K562 (cell line): Measurements from ENCODE around the gene PIK3CB.

Experiments used
- CHD2 ChIP-seq: IDR thresholded peaks from 2 replicates; pipeline ENCODE4 v1.6.1; 2011; ENCODE audit warnings: low read depth, low read length
- CTCF ChIP-seq, 3 experiments: IDR thresholded peaks in 2 of 3; conservative IDR thresholded peaks in 1 of 3; 2 replicates each; pipeline ENCODE4 v1.5.1; 2011 to 2012; ENCODE audit warnings: low read length in 3 of 3, mild to moderate bottlenecking in 3 of 3, control low read depth in 2 of 3, improper control_type of control experiment in 1 of 3, inconsistent platforms in 1 of 3, low read depth in 1 of 3, mixed read lengths in 1 of 3, moderate library complexity in 1 of 3; ENCODE audit not compliant: insufficient read depth in 2 of 3
- ELF4 ChIP-seq: fragments of 450-650 bp; formaldehyde crosslinking; IDR thresholded peaks from 2 replicates; pipeline ENCODE4 v1.4.0; 2022; ENCODE audit warnings: missing genetic modification characterization
- EZH2 ChIP-seq: IDR thresholded peaks from 2 replicates; pipeline ENCODE4 v1.6.1; 2012; ENCODE audit warnings: low read depth, mild to moderate bottlenecking, inconsistent platforms, low read length, borderline replicate concordance
- HDAC3 ChIP-seq: fragments of 450-650 bp; IDR thresholded peaks from 2 replicates; pipeline ENCODE4 v1.6.1; 2018; ENCODE audit warnings: borderline replicate concordance, mild to moderate bottlenecking, moderate library complexity; ENCODE audit not compliant: partially characterized antibody
- HNRNPH1 ChIP-seq: fragments of 200-400 bp; formaldehyde crosslinking; optimal IDR thresholded peaks from 2 replicates; pipeline ENCODE3; 2017; ENCODE audit warnings: low read depth, mild to moderate bottlenecking, low read length, moderate library complexity
- JUND ChIP-seq, 2 experiments: IDR thresholded peaks; 2 replicates in 1 of 2; 3 replicates in 1 of 2; pipeline ENCODE4 v1.6.1; 2011; ENCODE audit warnings: borderline replicate concordance in 2 of 2, low read depth in 2 of 2, low read length in 2 of 2, improper control_type of control experiment in 1 of 2, missing biosample characterization in 1 of 2, missing genetic modification characterization in 1 of 2, missing genetic modification reagents in 1 of 2
- MXI1 ChIP-seq: IDR thresholded peaks from 2 replicates; pipeline ENCODE4 v1.6.1; 2011; ENCODE audit warnings: low read depth, mild to moderate bottlenecking, improper control_type of control experiment, low read length
- NFIC ChIP-seq: fragments of 450-650 bp; IDR thresholded peaks from 2 replicates; pipeline ENCODE4 v1.6.1; 2017; ENCODE audit warnings: mild to moderate bottlenecking, inconsistent platforms
- NR1H2 ChIP-seq: sonication (generic); formaldehyde crosslinking; IDR thresholded peaks from 2 replicates; pipeline ENCODE4 v1.4.0; 2020; ENCODE audit warnings: mild to moderate bottlenecking, missing genetic modification reagents
- POLR2A ChIP-seq: fragments of 450-650 bp; conservative IDR thresholded peaks from 2 replicates; pipeline ENCODE4 v1.6.1; 2016
- POLR2AphosphoS5 ChIP-seq: IDR thresholded peaks from 2 replicates; pipeline ENCODE4 v1.6.1; 2011; ENCODE audit warnings: mild to moderate bottlenecking, low read depth, low read length, moderate library complexity; ENCODE audit not compliant: control insufficient read depth, insufficient read depth
- ZC3H4 ChIP-seq: sonication (generic); formaldehyde crosslinking; IDR thresholded peaks from 2 replicates; pipeline ENCODE4 v1.9.0; 2021; ENCODE audit warnings: missing genetic modification reagents, borderline replicate concordance
- TF ChIP-seq, protein P1 (sequence below): sonication (generic); formaldehyde crosslinking; IDR thresholded peaks from 2 replicates; pipeline ENCODE4 v1.8.0; 2022; ENCODE audit warnings: mild to moderate bottlenecking, low read depth, missing genetic modification reagents

DNA sequence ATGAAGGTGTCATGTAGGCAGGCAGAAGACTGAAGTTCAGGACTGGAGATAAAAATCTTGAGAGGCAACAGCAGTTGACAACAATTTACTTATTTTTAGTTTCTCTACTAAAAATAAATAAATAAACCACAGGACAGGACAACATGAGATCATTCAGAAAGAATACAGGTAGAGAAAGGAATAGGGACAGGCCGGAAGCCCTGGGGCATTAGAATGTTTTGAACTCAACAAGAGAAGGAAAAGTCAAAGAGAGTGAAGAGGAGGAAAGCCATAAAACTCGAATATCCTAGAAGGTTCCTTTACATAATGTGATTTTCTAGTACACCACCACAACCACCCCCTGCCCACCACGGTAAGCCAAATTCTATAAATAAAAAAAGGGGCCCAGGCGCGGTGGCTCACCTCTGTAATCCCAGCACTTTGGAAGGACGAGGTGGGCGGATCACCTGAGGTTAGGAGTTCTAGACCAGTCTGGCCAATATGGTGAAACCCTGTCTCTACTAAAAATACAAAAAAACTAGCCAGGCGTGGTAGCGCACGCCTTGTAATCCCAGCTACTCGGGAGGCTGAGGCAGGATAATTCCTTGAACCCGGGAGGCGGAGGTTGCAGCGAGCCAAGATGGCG, 4.7 kb downstream of the PIK3CB start:
- no peak for TF ChIP-seq POLR2AphosphoS5
- TF ChIP-seq ZC3H4 (CRISPR knock-in tag): no peak
- no peak for TF ChIP-seq ELF4 (CRISPR knock-in tag)
- no peak for TF ChIP-seq HDAC3
- TF ChIP-seq NR1H2 (CRISPR knock-in tag): no peak
- TF ChIP-seq MXI1: no peak
- TF ChIP-seq, protein P1, sequence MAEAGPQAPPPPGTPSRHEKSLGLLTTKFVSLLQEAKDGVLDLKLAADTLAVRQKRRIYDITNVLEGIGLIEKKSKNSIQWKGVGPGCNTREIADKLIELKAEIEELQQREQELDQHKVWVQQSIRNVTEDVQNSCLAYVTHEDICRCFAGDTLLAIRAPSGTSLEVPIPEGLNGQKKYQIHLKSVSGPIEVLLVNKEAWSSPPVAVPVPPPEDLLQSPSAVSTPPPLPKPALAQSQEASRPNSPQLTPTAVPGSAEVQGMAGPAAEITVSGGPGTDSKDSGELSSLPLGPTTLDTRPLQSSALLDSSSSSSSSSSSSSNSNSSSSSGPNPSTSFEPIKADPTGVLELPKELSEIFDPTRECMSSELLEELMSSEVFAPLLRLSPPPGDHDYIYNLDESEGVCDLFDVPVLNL: no peak
- no peak for TF ChIP-seq JUND (IDR thresholded peaks at IDR 0.05; ENCODE audit: borderline replicate concordance, low read depth, low read length)
- no peak for TF ChIP-seq JUND (tag; IDR thresholded peaks at IDR 0.05; ENCODE audit: borderline replicate concordance, low read depth, low read length)
- no peak for TF ChIP-seq CHD2
- TF ChIP-seq POLR2A: no peak
- no peak for TF ChIP-seq HNRNPH1
- no peak for TF ChIP-seq CTCF (IDR thresholded peaks at IDR 0.05 in 2 of 3, conservative IDR thresholded peaks at IDR 0.05 in 1 of 3; ENCODE audit: insufficient read depth in 2 of 3, low read depth in 1 of 3, low read length in 3 of 3)
- no peak for TF ChIP-seq NFIC
- TF ChIP-seq EZH2: no peak
